ENCODE data around the gene SMURF1. TPM values are rescaled to one million over a fixed set of nuclear protein-coding genes. Genes with fewer than 3 reads are reported as not detected.
A peak's percentile ranks its signal among the peaks of the same experiment; 100 is the strongest.

SMURF1 gene
- total RNA-seq, 1 donor from 2014 or later, result 24.5 TPM

GRCh38 chr7:99010281-99010680, 133.6 kb downstream of the SMURF1 start:
- H3K27ac Mint-ChIP-seq (ENCODE audit: unreplicated experiment), result peak overlapping the region; percentile 35
- no peaks in the 10 kb centered on the region for H3K27me3 Mint-ChIP-seq (ENCODE audit: low read depth)
- H3K4me3 Mint-ChIP-seq, result no peak overlapping the region
- no peaks in the 10 kb centered on the region for H3K9me3 Mint-ChIP-seq
- peaks cover 32% of the 10 kb centered on the region for H3K36me3 Mint-ChIP-seq (ENCODE audit: low read depth)
- H3K4me1 Mint-ChIP-seq, result no peaks in the 10 kb centered on the region
- no peak for DNase-seq (ENCODE audit: low read depth, low spot score)
- TF ChIP-seq, protein P1, sequence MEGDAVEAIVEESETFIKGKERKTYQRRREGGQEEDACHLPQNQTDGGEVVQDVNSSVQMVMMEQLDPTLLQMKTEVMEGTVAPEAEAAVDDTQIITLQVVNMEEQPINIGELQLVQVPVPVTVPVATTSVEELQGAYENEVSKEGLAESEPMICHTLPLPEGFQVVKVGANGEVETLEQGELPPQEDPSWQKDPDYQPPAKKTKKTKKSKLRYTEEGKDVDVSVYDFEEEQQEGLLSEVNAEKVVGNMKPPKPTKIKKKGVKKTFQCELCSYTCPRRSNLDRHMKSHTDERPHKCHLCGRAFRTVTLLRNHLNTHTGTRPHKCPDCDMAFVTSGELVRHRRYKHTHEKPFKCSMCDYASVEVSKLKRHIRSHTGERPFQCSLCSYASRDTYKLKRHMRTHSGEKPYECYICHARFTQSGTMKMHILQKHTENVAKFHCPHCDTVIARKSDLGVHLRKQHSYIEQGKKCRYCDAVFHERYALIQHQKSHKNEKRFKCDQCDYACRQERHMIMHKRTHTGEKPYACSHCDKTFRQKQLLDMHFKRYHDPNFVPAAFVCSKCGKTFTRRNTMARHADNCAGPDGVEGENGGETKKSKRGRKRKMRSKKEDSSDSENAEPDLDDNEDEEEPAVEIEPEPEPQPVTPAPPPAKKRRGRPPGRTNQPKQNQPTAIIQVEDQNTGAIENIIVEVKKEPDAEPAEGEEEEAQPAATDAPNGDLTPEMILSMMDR (conservative IDR thresholded peaks at IDR 0.05), result no peak

DNA sequence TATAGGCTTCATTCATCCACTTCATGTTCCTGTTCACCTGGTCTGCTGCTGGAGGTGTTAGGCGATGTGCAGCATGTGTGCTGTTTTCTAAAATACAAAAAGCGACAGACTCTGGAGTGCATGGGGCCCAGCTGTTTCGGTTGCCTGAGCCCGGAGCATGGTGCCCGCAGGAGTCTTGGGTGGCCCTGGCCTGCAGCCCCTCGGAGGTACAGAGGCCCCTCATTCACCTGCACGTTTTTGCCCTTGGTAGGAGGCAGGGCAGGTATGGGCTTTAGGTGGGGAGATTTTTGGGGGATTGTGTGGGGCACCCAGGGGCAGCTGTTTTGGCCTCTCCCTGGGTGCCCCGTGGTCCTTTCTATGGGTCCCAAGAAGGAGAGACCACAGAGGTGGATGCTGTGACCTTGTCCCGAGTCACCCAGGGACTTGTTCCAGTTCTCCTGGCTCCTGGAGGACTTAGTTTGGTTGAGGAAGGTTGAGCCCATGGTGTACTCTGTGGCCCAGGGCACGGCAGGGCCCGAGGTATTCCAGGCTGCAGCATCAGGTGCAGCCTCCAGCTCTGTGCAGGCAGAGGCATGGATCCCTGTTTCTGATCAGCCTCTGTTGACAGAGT, 134.9 kb downstream of the SMURF1 start:
- Mint-ChIP-seq H3K27ac (ENCODE audit: unreplicated experiment) (no peak overlapping the region), H3K4me1 (no peaks in the 10 kb centered on the region), H3K36me3 (ENCODE audit: low read depth) (peaks cover 26% of the 10 kb centered on the region), H3K27me3 (ENCODE audit: low read depth) (no peaks in the 10 kb centered on the region), H3K4me3 (no peak overlapping the region), H3K9me3 (no peaks in the 10 kb centered on the region)
- TF ChIP-seq, protein P1 (conservative IDR thresholded peaks at IDR 0.05), result no peak
- no peak for DNase-seq (ENCODE audit: low read depth, low spot score)

DNA sequence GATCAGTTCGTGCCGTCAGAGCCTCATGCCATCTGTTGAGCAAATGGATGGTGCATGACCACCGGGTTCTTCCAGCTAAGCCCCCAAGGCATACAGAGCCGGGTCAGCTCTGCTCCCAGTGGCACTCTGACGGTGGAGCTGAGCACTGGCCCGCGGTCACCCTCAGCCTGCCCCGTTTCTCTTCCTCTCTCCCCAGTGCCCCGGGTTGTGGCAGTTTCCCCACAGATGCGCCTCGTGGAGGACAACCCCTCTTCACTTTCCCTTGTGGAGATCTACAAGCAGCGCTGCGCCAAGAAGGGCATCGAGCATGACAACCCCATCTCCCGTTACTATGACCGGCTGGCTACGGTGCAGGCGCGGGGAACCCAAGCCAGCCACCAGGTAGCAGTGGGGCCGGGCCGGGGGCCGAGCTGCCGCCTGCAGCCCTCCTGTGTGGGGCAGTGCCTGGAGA, 135.7 kb downstream of the SMURF1 start:
- Mint-ChIP-seq H3K27me3 (ENCODE audit: low read depth) (no peaks in the 10 kb centered on the region), H3K4me3 (no peak overlapping the region), H3K27ac (ENCODE audit: unreplicated experiment) (no peak overlapping the region), H3K4me1 (no peaks in the 10 kb centered on the region), H3K9me3 (no peaks in the 10 kb centered on the region), H3K36me3 (ENCODE audit: low read depth) (peaks cover 26% of the 10 kb centered on the region)
- no peak for DNase-seq (ENCODE audit: low read depth, low spot score)
- TF ChIP-seq, protein P1 (conservative IDR thresholded peaks at IDR 0.05), result no peak

DNA sequence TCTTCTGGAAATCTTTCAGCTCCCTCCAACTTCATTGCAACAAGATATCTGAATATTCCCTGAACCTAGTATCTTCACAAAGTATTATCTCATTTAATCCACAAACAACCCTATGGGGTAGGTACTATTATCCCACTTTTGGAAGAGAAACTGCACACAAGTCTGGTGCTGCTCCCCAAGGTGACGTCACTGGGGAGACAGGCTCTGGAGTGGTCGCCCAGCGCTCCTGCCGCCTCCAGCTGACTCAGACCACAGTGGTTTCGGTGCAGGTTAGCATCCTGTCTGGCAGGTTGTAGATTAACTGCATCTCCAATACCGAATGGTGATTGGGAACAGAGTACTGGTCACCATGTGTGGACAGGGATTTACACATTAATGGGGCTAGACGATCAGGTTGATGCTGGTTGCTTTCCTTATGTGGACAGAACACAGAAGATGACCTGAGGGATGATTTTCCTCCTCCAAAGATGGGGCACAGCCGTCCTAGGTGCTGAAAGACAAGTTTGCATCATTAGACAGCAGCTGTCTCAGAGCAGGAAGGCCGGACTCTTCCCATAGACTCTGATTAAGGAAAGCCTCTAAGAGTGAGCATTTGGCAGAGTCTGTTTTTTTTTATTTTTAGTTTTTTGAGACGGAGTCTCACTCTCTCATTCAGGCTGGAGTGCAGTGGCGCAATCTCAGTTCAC, 137.0 kb downstream of the SMURF1 start:
- peaks cover 26% of the 10 kb centered on the region for H3K36me3 Mint-ChIP-seq (ENCODE audit: low read depth)
- no peak for DNase-seq (ENCODE audit: low read depth, low spot score)

DNA sequence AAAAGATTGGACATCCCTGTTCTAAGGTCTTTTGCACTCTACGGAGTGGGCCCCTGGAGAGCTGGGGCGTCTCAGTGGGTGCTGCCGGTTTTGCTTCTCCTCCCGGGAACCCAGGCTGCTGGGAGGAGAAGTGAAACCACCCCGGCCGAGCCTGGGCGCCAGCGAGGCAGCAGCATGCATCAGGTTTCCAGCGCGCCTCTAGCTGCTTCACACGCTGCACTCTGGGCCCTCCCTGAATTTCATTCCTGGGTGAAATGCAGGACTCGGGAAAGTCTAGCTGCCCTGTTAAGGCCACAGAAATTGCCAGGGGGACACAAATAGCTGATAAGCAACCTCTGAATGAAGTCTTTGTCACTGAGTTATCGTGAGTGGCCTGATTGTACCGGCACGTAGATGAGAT, 138.1 kb downstream of the SMURF1 start:
- no peaks in the 10 kb centered on the region for H3K4me1 Mint-ChIP-seq
- no peak for DNase-seq (ENCODE audit: low read depth, low spot score)
- no peak overlapping the region for H3K27ac Mint-ChIP-seq (ENCODE audit: unreplicated experiment)
- no peaks in the 10 kb centered on the region for H3K27me3 Mint-ChIP-seq (ENCODE audit: low read depth)
- H3K9me3 Mint-ChIP-seq, result no peaks in the 10 kb centered on the region
- peaks cover 21% of the 10 kb centered on the region for H3K36me3 Mint-ChIP-seq (ENCODE audit: low read depth)
- TF ChIP-seq, protein P1 (conservative IDR thresholded peaks at IDR 0.05), result no peak
- H3K4me3 Mint-ChIP-seq, result no peak overlapping the region

More for the DNA sequence above, 137.0 kb downstream of the SMURF1 start:
- Mint-ChIP-seq H3K4me3 (no peak overlapping the region), H3K9me3 (no peaks in the 10 kb centered on the region), H3K27ac (ENCODE audit: unreplicated experiment) (no peak overlapping the region), H3K27me3 (ENCODE audit: low read depth) (no peaks in the 10 kb centered on the region), H3K4me1 (no peaks in the 10 kb centered on the region)
- TF ChIP-seq, protein P1 (conservative IDR thresholded peaks at IDR 0.05), result no peak

Data from neural crest cell (in vitro differentiated cells).